Measurements from ENCODE around the gene AK1. TPM values are rescaled to one million over a fixed set of nuclear protein-coding genes. Genes with fewer than 3 reads are reported as not detected.

AK1 gene
- total and polyA plus RNA-seq, 9 of the 15 experiments (the other 6 are each of a cell fraction or from before 2014, with no cell fraction given): 10.1 to 71.8 (median 39.0) TPM

- TF ChIP-seq HMBOX1 (IDR thresholded peaks at IDR 0.05) (peak; percentile 48; the same call in 1 of the 2 replicates), ZBTB2 (IDR thresholded peaks at IDR 0.05) (peak; percentile 82; the same call in 1 of the 2 replicates), GATAD2A (IDR thresholded peaks at IDR 0.05) (peak; percentile 97), HIVEP1 (CRISPR knock-in tag; IDR thresholded peaks at IDR 0.05) (0 out of 2 replicates have a peak, but pooled peaks have one; percentile 47), SP1 (CRISPR knock-in tag; IDR thresholded peaks at IDR 0.05) (peak; percentile 77), NCOR1 (IDR thresholded peaks at IDR 0.05) (no peak), KLF10 (CRISPR knock-in tag; IDR thresholded peaks at IDR 0.05) (no peak), ZBTB11 (CRISPR knock-in tag; IDR thresholded peaks at IDR 0.05) (peak in 1 of 3 experiments; percentile 77; a peak in 2 of 6 replicates), VEZF1 (CRISPR knock-in tag; IDR thresholded peaks at IDR 0.05) (peak; percentile 99), CLOCK (CRISPR knock-in tag; IDR thresholded peaks at IDR 0.05; ENCODE audit: borderline replicate concordance) (no peak), ETS2 (tag; IDR thresholded peaks at IDR 0.05; ENCODE audit: borderline replicate concordance, poor library complexity, severe bottlenecking) (no peak), ZC3H4 (CRISPR knock-in tag; IDR thresholded peaks at IDR 0.05; ENCODE audit: borderline replicate concordance) (no peak; the same call in 1 of the 2 replicates), ID3 (CRISPR knock-in tag; IDR thresholded peaks at IDR 0.05) (no peak), ID3 (tag; IDR thresholded peaks at IDR 0.05) (peak; percentile 90), HDGF (IDR thresholded peaks at IDR 0.05) (peak; percentile 60; the same call in 1 of the 2 replicates)
Measured at GRCh38 chr9:127862075-127863011, 15.1 kb downstream of the AK1 start (continued).
